Activated T-cell treated with anti-CD3 and anti-CD28 coated beads, Interleukin-2, amount 50 U/mL, for 4 hours (primary cell): ENCODE results near the gene ATG4C. TPM values are rescaled to one million over a fixed set of nuclear protein-coding genes. Genes with fewer than 3 reads are reported as not detected.
"Not testable (repeated sequence)": the region's sequence is repeated elsewhere in the genome, so short reads cannot be mapped to it uniquely, and the experiment has no call there.

Experiments
- ATAC-seq, 2 donors: fragments of 200-7000 bp; cut with Tn5 transposase; one replicate each; pipeline ENCODE4 v1.10.0; 2021
- DNase-seq: peaks from one replicate; pipeline ENCODE4 v3.0.0-alpha.2; 2020
- H3K27me3 Mint-ChIP-seq: one replicate; pipeline ENCODE4 v1.8.0; 2021; ENCODE audit warnings: low read depth, mixed read lengths
- H3K36me3 Mint-ChIP-seq: one replicate; pipeline ENCODE4 v1.8.0; 2022; ENCODE audit warnings: mixed read lengths; ENCODE audit not compliant: insufficient read depth
- H3K4me1 Mint-ChIP-seq: one replicate; pipeline ENCODE4 v1.8.0; 2021; ENCODE audit warnings: low read depth, mixed read lengths
- H3K4me3 Mint-ChIP-seq: one replicate; pipeline ENCODE4 v1.8.0; 2021; ENCODE audit warnings: mild to moderate bottlenecking, moderate library complexity, mixed read lengths
- H3K9me3 Mint-ChIP-seq: one replicate; pipeline ENCODE4 v1.8.0; 2021; ENCODE audit warnings: mixed read lengths
- total RNA-seq, 3 donors: library from RNA; stranded (reverse); gene quantifications; one replicate each; pipeline ENCODE4 v1.2.1, GENCODE V29; 2021

ATG4C gene
- total RNA-seq, 3 donors from 2014 or later: 7.8 to 15.0 (median 9.4) TPM

GRCh38 chr1:62796221-62796620 is 12.3 kb downstream of the ATG4C start:
- ATAC-seq (no peak), DNase-seq (no peak)
- H3K27me3 Mint-ChIP-seq: no peaks in the 10 kb centered on the region
- H3K36me3 Mint-ChIP-seq: no peaks in the 10 kb centered on the region
- H3K4me1 Mint-ChIP-seq: peaks cover 5% of the 10 kb centered on the region
- H3K4me3 Mint-ChIP-seq: no peak overlapping the region
- H3K9me3 Mint-ChIP-seq: no peaks in the 10 kb centered on the region

DNA sequence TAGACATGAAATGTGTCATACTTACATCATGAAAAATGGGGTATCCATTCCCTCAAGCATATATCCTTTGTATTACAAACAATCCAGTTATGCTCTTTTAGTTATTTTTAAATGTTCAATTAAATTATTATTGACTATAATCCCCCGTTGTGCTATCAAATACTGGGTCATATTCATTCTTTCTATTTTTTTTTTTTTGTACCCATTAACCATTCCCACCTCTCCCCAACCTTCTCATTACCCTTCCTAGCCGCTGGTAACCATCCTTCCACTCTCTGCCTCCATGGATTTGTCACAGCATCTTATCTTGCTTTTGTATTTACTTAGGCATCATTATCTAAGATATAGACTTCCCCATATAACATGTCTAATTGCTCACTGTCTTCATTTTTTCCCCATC is 15.8 kb downstream of the ATG4C start:
- Mint-ChIP-seq H3K36me3 (peaks cover 3% of the 10 kb centered on the region), H3K27me3 (no peaks in the 10 kb centered on the region), H3K4me1 (peaks cover 8% of the 10 kb centered on the region), H3K4me3 (no peak overlapping the region), H3K9me3 (no peaks in the 10 kb centered on the region)
- ATAC-seq: no peak
- DNase-seq: no peak

GRCh38 chr1:62800281-62800680 is 16.3 kb downstream of the ATG4C start:
- peaks cover 3% of the 10 kb centered on the region for H3K36me3 Mint-ChIP-seq
- no peaks in the 10 kb centered on the region for H3K9me3 Mint-ChIP-seq
- H3K27me3 Mint-ChIP-seq: no peaks in the 10 kb centered on the region
- no peak for ATAC-seq
- no peak overlapping the region for H3K4me3 Mint-ChIP-seq
- H3K4me1 Mint-ChIP-seq: peaks cover 8% of the 10 kb centered on the region
- DNase-seq: no peak

DNA sequence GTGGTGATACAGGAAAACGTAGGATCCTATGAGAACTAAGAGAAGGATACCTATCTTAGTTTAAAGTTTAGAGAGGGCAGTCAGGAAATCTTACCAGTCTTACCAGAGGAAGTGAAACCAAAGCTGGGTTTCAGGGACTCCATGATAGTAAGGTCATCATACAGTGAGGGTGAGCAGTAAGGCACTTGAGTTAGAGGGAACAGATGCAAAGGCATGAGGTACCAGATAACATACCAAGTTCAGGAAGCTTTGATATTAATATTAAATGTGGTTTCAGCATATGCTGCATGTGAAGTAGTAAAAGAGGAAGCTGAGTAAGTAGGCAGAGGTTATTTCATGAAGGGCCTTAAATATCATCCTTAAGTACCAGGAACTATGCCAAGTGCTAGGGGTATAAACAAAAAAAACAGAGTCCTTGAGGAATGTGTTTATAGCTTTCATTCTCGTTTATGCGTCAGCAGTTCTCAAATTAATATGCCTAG is 16.9 kb downstream of the ATG4C start:
- ATAC-seq: no peak
- no peaks in the 10 kb centered on the region for H3K9me3 Mint-ChIP-seq
- no peak for DNase-seq
- peaks cover 5% of the 10 kb centered on the region for H3K36me3 Mint-ChIP-seq
- peaks cover 8% of the 10 kb centered on the region for H3K4me1 Mint-ChIP-seq
- no peak overlapping the region for H3K4me3 Mint-ChIP-seq
- H3K27me3 Mint-ChIP-seq: no peaks in the 10 kb centered on the region

DNA sequence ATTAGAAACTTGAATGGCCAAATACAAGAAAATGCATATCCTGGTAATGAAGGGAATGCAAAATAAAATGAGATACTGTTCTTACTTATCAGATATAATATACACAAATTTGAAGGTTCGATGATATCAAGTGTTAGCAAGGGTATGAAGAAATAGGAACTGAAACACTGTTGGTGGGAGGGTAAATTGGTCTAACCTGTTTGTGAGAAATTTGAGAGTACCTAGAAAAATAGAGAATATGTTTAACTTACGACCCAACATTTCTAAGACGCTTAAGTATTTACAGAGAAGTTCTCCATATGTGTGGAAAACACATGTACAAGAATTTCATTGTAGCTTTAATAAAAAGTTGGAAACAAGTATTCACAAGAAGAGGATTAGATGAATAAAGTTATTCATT is 25.9 kb downstream of the ATG4C start:
- DNase-seq (no peak), ATAC-seq (no peak)
- H3K4me1 Mint-ChIP-seq: no peaks in the 10 kb centered on the region
- H3K4me3 Mint-ChIP-seq: no peak overlapping the region
- H3K36me3 Mint-ChIP-seq: peaks cover 52% of the 10 kb centered on the region
- H3K27me3 Mint-ChIP-seq: no peaks in the 10 kb centered on the region
- H3K9me3 Mint-ChIP-seq: peaks cover 7% of the 10 kb centered on the region

DNA sequence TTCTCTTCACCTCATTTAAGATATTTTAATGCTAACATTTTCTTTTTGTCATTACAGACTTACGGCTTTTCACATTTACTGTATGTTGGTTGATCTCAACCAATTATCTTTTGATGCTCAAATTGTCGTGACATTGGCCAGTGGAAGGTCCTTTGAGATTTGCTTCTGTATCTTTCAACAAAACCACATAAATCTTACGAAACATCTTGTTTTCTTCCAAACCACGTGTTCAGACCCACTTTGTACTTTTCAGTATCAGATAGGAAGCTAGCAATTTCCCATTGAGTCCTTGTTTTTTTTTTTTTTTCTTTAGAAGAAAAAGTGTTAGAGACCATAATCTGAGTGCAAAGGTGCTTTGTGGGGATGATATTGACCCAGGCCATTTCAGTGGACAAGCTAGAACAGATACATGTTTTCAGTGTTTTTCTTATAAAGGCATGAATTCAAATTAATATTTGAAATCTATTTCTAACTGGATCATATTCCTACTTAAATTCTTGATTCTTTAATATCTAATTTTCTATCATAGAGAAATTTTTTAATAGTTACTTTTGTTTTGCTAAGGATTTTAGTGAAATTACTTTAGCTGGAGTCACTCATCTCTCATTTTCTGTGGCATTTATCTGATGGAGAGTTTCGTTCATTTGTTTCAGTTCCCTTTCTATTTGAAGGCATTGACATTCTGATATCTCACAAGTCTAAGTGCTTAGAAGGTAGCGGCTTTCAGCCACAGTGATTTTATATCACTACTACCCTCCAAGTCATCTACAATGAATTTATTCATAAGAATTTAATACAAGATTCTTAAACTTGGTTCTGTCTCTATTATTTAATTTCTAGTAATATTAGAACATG is 26.7 kb downstream of the ATG4C start:
- Mint-ChIP-seq H3K4me1 (no peaks in the 10 kb centered on the region), H3K4me3 (no peak overlapping the region), H3K36me3 (peaks cover 55% of the 10 kb centered on the region), H3K27me3 (no peaks in the 10 kb centered on the region), H3K9me3 (peaks cover 7% of the 10 kb centered on the region)
- no peak for ATAC-seq
- no peak for DNase-seq

DNA sequence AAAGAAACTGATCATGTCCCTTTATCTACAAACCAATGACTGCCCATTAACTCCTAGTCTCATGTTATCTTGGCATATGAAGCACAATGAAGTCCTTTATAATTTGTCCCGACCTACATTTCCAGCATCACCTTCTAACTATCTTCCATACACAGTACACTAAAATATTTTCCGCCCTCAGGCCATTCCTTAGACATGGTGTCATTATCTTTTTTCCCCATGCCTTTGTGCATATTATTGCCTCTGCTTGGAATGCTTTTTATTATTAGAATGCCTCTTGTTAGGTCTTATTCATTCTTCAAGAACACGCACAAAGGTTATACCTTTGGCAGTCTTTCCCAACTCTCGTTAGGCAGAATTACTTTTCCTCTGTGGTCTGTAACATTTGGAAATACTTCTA is 39.6 kb downstream of the ATG4C start:
- no peaks in the 10 kb centered on the region for H3K27me3 Mint-ChIP-seq
- H3K36me3 Mint-ChIP-seq: peaks cover 38% of the 10 kb centered on the region
- H3K4me1 Mint-ChIP-seq: no peaks in the 10 kb centered on the region
- no peaks in the 10 kb centered on the region for H3K9me3 Mint-ChIP-seq
- H3K4me3 Mint-ChIP-seq: no peak overlapping the region
- no peak for ATAC-seq
- DNase-seq: no peak

DNA sequence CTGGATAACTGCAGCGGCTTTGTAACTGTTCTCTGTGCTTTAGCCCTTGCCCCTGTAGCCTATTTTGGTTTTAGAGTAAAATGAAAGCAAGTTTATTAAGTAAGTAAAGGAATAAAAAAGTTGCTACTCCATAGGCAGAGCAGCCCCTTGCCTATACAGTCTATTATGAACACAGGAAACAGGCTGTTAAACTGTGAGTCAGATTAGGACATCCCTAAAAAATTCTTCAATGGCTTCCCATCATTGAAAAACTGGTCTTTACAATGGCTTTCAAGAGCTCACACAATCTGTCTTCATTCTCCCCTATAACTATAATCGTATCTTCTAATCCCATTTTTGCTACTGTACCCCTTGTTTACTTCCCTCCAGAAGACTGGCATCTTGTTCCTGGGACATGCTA is 43.0 kb downstream of the ATG4C start:
- Mint-ChIP-seq H3K4me3 (no peak overlapping the region), H3K9me3 (no peaks in the 10 kb centered on the region), H3K36me3 (peaks cover 28% of the 10 kb centered on the region), H3K4me1 (no peaks in the 10 kb centered on the region), H3K27me3 (no peaks in the 10 kb centered on the region)
- ATAC-seq: no peak
- DNase-seq: no peak

- DNase-seq, H3K4me3 Mint-ChIP-seq, H3K27me3 Mint-ChIP-seq, H3K9me3 Mint-ChIP-seq, ATAC-seq, H3K4me1 Mint-ChIP-seq: not testable (repeated sequence)
- peaks cover 27% of the 10 kb centered on the region for H3K36me3 Mint-ChIP-seq
Measured at GRCh38 chr1:62827786-62828185, 43.9 kb downstream of the ATG4C start.

DNA sequence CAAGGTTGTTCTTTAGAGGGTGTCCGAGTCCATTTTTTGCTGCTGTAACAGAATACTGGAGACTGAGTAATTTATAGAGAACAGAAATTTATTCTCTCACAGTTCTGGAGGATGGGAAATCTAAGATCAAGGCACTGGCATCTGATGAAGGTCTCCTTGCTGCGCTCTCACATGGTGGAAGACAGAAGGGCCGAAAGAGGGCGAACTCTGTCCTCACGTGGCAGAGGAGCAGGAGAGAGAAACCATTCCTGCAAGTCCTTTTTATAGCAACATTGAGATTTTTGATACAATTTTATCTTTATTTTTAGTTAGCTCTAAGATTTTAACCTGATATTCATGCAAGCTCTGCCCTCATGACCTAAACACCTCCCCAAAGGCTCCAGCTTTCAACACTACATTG is 48.3 kb downstream of the ATG4C start:
- Mint-ChIP-seq H3K36me3 (peaks cover 15% of the 10 kb centered on the region), H3K9me3 (no peaks in the 10 kb centered on the region), H3K4me3 (no peak overlapping the region), H3K4me1 (no peaks in the 10 kb centered on the region), H3K27me3 (no peaks in the 10 kb centered on the region)
- ATAC-seq (no peak), DNase-seq (no peak)

- Mint-ChIP-seq H3K36me3 (peaks cover 9% of the 10 kb centered on the region), H3K4me3 (no peak overlapping the region), H3K27me3 (no peaks in the 10 kb centered on the region), H3K4me1 (no peaks in the 10 kb centered on the region), H3K9me3 (no peaks in the 10 kb centered on the region)
- no peak for DNase-seq
- ATAC-seq: no peak
Measured at GRCh38 chr1:62833529-62833928, 49.6 kb downstream of the ATG4C start.

GRCh38 chr1:62834400-62834961 is 50.5 kb downstream of the ATG4C start:
- peaks cover 7% of the 10 kb centered on the region for H3K36me3 Mint-ChIP-seq
- no peaks in the 10 kb centered on the region for H3K9me3 Mint-ChIP-seq
- DNase-seq: no peak
- H3K4me1 Mint-ChIP-seq: no peaks in the 10 kb centered on the region
- no peak for ATAC-seq
- H3K27me3 Mint-ChIP-seq: no peaks in the 10 kb centered on the region
- no peak overlapping the region for H3K4me3 Mint-ChIP-seq

GRCh38 chr1:62836856-62837540 is 53.1 kb downstream of the ATG4C start:
- H3K9me3 Mint-ChIP-seq: no peaks in the 10 kb centered on the region
- DNase-seq (no peak), ATAC-seq (no peak)
- no peak overlapping the region for H3K4me3 Mint-ChIP-seq
- peaks cover 5% of the 10 kb centered on the region for H3K36me3 Mint-ChIP-seq
- H3K4me1 Mint-ChIP-seq: no peaks in the 10 kb centered on the region
- H3K27me3 Mint-ChIP-seq: no peaks in the 10 kb centered on the region

- H3K9me3 Mint-ChIP-seq: no peaks in the 10 kb centered on the region
- H3K36me3 Mint-ChIP-seq: peaks cover 6% of the 10 kb centered on the region
- H3K4me1 Mint-ChIP-seq: no peaks in the 10 kb centered on the region
Measured at GRCh38 chr1:62840555-62840954, 56.6 kb downstream of the ATG4C start.

More at GRCh38 chr1:62840555-62840954, 56.6 kb downstream of the ATG4C start:
- Mint-ChIP-seq H3K4me3 (no peak overlapping the region), H3K27me3 (no peaks in the 10 kb centered on the region)
- DNase-seq: no peak
- ATAC-seq: no peak
